GM21447 (cell line): ENCODE results near the gene IFNLR1.

Experiments used
- ATAC-seq: cut with Tn5 transposase; IDR thresholded peaks from one replicate; pipeline ENCODE4 v1.9.1; 2021; ENCODE audit not compliant: unreplicated experiment

Gene IFNLR1

DNA sequence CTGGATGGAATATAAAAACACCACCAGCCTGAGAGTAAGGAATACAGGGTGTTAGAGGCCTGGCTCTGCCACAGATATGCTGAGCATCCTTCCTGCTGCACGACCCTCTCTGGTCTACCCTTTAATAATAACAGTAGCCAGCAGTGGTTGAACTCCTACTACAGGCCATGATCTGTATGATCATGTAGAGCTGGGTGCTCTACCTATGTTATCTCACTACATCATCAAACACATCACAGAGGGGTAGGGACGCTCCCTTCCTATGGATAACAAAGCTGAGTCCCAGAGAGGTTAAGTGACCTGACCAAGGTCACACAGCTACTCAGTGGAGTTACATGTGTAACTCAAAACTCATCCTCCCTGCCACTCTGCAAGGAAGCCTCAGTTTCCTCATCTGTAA is 62.1 kb downstream of the IFNLR1 start:
- ATAC-seq: no peak

- ATAC-seq: no peak
These were observed 63.5 kb downstream of the IFNLR1 start for GRCh38 chr1:24123611-24124010.

GRCh38 chr1:24122776-24123175 is 64.3 kb downstream of the IFNLR1 start:
- no peak for ATAC-seq

- ATAC-seq: no peak
These were observed 65.7 kb downstream of the IFNLR1 start for GRCh38 chr1:24121406-24121805.

DNA sequence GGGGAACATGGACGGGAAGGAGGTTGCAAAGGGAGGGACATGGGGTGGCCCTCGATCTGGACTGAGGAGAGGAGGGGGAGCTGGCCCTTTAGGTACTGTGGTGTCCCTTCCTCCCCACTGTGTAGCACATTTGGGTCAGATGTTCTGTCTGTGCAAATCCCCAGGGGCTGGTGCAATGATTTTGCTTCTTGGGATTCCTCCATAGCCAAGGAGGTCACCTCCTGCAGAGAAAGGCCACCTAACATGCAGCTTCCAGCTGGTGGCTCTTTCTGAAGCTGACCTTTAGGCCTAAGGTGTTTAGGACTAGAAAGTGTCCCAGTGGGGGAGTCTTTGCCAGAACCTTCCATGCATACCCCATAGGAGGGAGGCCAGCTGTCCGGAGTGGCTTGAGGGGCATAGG is 66.1 kb downstream of the IFNLR1 start:
- no peak for ATAC-seq

DNA sequence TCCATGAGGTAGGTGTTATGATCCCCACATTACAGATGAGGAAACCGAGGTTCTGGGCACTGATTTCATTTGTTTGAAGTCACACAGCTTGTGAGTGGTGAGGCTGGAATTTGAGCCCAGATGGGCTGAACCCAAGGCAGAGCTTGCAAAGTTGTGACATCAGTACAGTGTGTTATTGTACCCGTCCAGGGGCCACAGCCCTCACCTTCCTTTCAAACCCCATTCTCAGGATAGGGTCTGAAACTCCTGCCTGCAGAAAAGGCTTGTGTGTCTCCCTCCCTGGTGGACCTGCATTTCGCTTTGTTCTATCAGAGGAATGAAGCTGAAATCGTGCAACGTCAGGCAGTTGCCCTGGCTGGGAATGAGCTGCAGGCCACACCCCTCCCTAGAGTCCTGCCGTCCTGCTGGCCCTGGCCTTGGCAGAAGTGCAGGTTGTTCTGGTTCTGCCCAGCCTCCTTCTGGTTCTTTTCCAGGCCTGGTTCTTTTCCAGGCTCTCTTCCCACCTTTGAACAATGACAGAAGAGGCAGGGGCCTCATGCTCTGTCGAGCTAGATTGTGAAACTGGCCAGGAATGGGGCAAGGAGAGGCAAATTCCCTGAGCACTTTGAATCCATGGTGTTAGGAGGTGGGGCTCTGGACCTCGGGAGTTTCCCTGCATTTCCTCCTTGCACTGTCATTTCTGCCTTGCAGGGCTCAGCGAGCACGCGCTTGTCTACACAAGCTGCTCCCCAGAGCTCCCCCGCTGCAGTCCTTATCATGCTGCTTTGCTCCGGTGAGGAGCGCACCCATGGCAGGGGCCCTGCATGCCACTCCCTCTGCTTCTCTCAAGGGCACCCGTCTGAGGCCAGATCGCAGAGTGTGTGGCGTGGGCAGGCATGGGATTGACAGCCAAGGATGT is 67.0 kb downstream of the IFNLR1 start:
- no peak for ATAC-seq

DNA sequence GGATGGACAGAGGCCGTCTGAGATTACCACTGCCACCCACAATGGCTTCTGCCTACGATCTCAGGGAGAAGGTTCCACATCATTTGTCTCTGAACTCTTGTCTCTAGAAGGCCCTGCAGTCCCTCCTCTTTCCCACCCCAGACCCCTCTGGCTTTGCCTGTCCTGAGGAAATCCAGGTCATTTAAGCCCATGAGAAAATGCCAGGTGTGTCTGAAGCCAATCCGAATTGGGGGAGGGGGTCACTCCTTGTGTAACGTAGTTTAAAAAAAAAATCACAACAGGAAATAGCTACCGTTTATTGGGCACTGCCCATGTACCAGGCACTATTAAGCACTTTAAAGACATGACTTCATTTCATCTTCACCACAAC is 67.6 kb downstream of the IFNLR1 start:
- ATAC-seq: no peak

DNA sequence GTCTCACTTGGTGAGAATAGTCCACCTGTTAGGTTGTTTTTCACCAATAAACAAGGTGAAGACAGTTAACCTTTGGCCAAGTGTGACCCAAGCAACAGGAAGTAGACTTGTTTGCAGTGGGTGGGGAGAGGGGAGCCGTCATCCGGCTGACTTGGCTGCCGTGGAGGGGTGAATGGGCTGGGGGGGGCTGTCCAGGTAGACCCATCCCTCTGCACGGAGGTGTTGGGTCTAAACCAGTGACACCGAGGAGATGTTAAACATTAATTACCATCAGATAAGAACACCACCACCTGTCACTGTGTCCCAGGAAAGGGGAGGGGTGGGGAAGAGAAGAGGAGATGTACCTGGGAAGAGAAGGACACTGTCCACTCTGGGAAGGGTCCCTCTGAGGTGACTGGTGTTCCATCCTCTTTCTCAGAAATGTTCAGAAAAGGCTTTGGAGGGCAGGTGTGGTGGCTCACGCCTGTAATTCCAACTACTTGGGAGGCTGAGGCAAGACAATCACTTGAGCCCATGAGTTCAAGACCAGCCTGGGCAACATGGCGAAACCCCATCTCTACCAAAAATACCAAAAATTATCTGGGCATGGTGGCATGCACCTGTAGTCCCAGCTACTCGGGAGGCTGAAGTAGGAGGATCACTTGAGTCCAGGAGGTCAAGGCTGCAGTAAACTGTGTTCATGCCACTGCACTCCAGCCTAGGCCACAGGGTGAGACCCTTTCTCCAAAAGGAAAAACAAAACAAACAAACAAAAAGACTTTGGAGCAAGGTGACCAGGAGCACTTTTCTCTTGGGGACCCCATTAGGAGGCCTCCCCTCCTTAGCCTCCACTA is 68.5 kb downstream of the IFNLR1 start:
- no peak for ATAC-seq

GRCh38 chr1:24117722-24118409 is 69.2 kb downstream of the IFNLR1 start:
- ATAC-seq: no peak

DNA sequence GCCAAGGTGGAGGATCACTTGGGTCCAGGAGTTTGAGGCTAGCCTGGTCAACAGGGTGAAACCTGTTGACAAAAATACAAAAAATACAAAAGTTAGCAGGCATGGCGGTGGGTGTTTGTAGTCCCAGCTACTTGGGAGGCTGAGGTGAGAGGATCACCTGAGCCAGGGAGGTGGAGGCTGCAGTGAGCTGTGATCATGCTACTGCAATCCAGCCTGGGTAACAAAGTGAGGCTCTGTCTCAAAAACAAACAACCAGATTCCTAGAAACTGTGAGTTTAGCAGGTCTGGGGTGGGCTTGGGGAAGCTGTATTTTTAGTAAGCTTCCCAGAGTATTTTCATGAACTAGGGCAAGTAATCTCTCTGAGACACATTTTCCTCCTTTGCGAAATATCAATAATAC is 70.0 kb downstream of the IFNLR1 start:
- ATAC-seq: no peak

GRCh38 chr1:24114753-24115152 is 72.3 kb downstream of the IFNLR1 start:
- ATAC-seq: no peak

DNA sequence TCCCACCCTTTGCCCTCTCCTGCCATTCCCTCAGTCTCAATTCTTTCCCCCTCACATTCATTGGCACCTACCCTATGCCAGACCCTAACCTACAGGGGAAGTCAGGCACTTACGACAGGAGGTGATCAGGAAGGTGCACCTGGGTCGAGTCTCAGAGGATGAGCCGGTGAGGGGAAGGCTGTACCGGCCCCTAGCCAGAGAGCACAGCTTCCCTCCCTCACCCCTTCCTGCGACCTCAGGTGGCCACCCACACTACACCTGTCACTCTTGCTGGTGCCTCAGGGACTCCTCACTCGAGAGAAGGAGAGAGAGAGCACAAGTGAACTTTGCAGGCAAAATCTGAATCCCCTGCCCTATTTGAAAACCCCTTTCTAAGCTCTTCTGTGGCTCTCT is 73.5 kb downstream of the IFNLR1 start:
- ATAC-seq: no peak

- ATAC-seq: no peak
These were observed 74.9 kb downstream of the IFNLR1 start, which contains the start of gene MYOM3 for GRCh38 chr1:24111996-24112779. TSS of gene MYOM3 (minus strand) at chr1:24112135. CDS start at chr1:24108636, 3,499 bp downstream.

- ATAC-seq: no peak
These were observed 75.7 kb downstream of the IFNLR1 start for GRCh38 chr1:24111262-24111995.

- ATAC-seq: no peak
These were observed 76.3 kb downstream of the IFNLR1 start for GRCh38 chr1:24110642-24111261.

DNA sequence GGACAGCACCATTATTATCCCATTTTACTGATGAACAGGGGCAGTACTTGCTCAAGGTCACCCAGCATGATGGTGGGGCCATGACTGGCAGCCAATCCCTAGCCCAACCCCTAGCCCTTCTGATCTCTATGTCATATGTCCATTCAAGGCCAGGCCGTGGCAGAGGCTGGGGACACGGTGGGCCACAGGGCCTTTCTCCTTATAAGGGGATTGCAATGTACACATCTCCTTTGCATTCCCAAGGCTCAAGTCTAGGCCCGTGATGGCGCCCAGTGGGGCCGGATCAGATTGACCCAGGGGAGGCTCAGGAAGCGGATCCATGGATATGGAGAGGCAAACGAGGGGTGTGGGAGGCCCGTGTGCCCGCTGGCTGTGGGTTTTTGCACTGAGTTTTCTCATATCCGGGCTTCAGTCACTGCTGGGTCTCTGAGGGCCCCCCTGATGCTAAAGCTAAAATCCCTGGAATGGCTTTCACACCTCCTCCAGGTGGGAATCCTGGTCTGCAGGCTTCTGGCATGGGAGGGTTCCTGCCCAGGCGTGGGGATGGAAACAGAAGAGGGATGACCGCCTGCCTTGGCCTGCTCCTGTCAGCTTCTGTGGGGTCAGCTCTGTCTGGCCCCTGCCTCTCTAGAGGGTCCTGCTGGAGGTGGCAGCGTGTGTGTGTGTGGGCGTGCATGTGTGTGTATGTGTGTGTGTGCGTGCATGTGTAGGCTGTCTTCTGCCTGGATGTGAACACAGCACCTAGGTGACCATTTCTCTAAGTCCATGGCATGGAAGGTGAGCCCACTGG is 77.2 kb downstream of the IFNLR1 start:
- no peak for ATAC-seq

DNA sequence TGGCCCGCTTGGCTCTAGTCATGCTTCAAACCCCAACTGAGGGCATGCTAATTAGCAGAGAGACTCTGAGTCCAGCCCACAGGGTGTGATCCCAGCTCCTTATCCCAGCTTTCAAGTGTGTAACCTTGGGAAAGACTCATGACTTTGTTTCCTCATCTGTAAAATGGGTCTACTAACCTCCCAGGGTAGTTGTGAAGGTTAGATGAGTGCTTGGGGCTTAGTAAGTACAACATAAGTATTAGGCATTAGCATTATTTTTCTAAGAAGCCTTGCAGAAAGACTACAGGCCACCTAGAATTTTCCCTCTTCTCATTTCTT is 78.0 kb downstream of the IFNLR1 start:
- no peak for ATAC-seq

GRCh38 chr1:24108334-24109165 is 78.5 kb downstream of the IFNLR1 start:
- ATAC-seq: no peak
